ENCODE measurements around the gene DNTT.

DNA sequence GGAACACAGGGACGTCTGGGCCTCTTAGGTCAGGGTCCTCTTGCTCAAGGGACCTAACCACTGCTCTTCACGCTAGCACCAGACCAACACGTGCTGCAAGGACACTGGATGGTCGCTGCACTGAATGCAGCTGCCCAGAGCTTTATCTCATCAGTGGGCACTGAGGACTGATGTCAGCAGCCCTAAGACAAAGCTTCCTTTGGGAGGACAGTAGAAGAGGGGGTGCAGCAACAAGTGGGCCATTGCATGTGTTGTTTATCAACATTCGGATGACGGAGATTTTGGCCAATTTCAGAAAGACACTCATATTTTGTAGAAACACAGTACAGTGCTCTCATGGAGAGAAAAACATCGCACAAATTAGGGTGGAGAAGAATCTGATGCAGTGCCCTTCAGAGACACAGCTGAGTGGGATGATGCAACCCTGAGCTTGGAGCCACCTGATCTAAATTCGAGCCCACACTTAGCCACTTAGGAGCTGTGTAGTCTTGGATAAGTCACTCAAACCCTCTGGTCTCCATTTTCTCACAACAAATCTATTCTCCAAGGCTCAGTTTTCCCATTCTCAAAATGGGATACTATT is 52.9 kb downstream of the DNTT start:
- TF ChIP-seq, protein P1, sequence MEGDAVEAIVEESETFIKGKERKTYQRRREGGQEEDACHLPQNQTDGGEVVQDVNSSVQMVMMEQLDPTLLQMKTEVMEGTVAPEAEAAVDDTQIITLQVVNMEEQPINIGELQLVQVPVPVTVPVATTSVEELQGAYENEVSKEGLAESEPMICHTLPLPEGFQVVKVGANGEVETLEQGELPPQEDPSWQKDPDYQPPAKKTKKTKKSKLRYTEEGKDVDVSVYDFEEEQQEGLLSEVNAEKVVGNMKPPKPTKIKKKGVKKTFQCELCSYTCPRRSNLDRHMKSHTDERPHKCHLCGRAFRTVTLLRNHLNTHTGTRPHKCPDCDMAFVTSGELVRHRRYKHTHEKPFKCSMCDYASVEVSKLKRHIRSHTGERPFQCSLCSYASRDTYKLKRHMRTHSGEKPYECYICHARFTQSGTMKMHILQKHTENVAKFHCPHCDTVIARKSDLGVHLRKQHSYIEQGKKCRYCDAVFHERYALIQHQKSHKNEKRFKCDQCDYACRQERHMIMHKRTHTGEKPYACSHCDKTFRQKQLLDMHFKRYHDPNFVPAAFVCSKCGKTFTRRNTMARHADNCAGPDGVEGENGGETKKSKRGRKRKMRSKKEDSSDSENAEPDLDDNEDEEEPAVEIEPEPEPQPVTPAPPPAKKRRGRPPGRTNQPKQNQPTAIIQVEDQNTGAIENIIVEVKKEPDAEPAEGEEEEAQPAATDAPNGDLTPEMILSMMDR (optimal IDR thresholded peaks at IDR 0.05 in 1 of 3, IDR thresholded peaks at IDR 0.05 in 1 of 3, conservative IDR thresholded peaks at IDR 0.05 in 1 of 3; ENCODE audit: extremely low read depth in 1 of 3, insufficient read depth in 2 of 3, low read length in 3 of 3): no peak
- TF ChIP-seq EZH2 (IDR thresholded peaks at IDR 0.05; ENCODE audit: low read length): no peak
